Activated naive CD8-positive, alpha-beta T cell (primary cell): Measurements from ENCODE around the gene IP6K3.
A peak's percentile ranks its signal among the peaks of the same experiment; 100 is the strongest.

Experiments used
- H3K27ac Mint-ChIP-seq: one replicate; pipeline ENCODE4 v1.8.0; 2021; ENCODE audit warnings: mixed read lengths
- H3K27me3 Mint-ChIP-seq: one replicate; pipeline ENCODE4 v1.8.0; 2021; ENCODE audit warnings: mixed read lengths
- H3K36me3 Mint-ChIP-seq: one replicate; pipeline ENCODE4 v1.8.0; 2021; ENCODE audit warnings: mixed read lengths
- H3K4me1 Mint-ChIP-seq: one replicate; pipeline ENCODE4 v1.8.0; 2021; ENCODE audit warnings: low read depth, mixed read lengths
- H3K4me3 Mint-ChIP-seq: one replicate; pipeline ENCODE4 v1.8.0; 2021; ENCODE audit warnings: mild to moderate bottlenecking, mixed read lengths
- H3K9me3 Mint-ChIP-seq: one replicate; pipeline ENCODE4 v1.8.0; 2021; ENCODE audit warnings: low read depth, mixed read lengths

Gene IP6K3

GRCh38 chr6:33771146-33772081 is 24.7 kb upstream of the IP6K3 start:
- Mint-ChIP-seq H3K4me1 (peaks cover 10% of the 10 kb centered on the region), H3K9me3 (no peaks in the 10 kb centered on the region), H3K4me3 (no peak overlapping the region), H3K27ac (peak overlapping the region; percentile 66), H3K36me3 (peaks cover 5% of the 10 kb centered on the region), H3K27me3 (no peaks in the 10 kb centered on the region)

DNA sequence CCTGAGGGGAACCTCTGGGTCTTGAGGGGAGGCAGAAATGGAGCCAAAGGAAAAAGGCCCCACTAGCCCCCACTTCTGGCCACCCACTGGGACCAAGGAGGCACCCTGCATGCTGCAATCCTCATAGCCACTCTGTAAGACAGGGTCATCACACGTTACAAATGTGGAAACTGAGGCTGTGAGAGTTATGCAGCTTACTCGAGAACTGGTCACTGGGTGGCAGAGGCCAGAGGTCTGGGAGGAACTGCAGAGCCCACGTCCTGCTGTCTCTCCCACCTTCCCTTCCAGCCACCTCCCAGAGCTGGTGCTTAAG is 24.1 kb upstream of the IP6K3 start:
- peaks cover 10% of the 10 kb centered on the region for H3K4me1 Mint-ChIP-seq
- H3K9me3 Mint-ChIP-seq = no peaks in the 10 kb centered on the region
- no peaks in the 10 kb centered on the region for H3K27me3 Mint-ChIP-seq
- no peak overlapping the region for H3K27ac Mint-ChIP-seq
- no peak overlapping the region for H3K4me3 Mint-ChIP-seq
- peaks cover 2% of the 10 kb centered on the region for H3K36me3 Mint-ChIP-seq

GRCh38 chr6:33770124-33770832 is 23.6 kb upstream of the IP6K3 start:
- Mint-ChIP-seq H3K36me3 (peaks cover 2% of the 10 kb centered on the region), H3K4me1 (peaks cover 10% of the 10 kb centered on the region), H3K27me3 (no peaks in the 10 kb centered on the region), H3K27ac (no peak overlapping the region), H3K4me3 (no peak overlapping the region), H3K9me3 (no peaks in the 10 kb centered on the region)

DNA sequence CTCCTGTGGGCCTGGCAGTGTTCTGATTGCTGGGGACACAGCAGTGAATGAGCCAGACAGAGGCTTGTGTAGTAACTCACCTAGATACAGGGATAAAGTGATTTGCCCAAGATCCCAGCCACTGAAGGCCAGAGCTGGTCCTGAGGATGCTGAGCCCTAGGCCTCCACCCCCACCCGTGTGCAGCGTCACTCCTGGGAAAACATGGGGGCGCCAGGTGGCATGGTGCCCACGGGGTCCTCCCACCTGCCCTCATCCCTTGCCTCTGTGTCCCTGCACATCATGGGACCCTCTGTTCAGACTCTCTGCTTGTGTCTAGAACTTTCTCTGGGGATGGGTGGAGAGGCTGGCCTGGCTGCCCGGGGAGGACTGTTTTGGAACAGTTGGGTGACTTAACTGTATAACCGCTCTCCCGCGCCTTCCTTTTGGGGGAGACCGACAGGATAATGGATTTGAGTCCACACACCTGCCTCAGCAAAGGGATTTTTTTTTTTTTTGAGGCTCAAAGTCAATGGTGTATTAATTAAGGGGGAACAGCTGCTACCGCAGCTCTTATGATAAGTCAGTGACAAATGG is 22.6 kb upstream of the IP6K3 start:
- H3K4me1 Mint-ChIP-seq = peaks cover 10% of the 10 kb centered on the region
- H3K9me3 Mint-ChIP-seq = no peaks in the 10 kb centered on the region

DNA sequence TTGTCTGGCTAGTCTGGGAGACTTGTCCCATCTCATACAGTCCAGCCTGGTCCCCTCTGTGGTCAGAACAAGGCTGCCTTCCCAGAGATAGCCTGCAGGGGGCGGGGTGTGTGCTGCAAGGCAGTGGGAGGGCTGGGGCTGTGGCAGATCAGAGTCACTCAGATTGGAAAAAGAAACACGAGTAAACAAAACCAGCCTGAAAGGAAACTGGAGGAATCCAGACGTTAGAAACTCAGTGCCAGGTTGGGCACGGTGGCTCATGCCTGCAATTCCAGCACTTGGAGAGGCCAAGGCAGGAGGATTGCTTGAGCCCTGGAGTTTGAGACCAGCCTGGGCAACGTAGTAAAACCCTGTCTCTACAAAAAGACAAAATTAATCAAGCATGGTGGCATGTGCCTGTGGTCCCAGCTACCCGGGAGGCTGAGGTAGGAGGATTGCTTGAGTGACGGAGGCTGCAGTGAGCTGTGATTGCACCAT is 22.0 kb upstream of the IP6K3 start:
- no peak overlapping the region for H3K27ac Mint-ChIP-seq
- peaks cover 2% of the 10 kb centered on the region for H3K36me3 Mint-ChIP-seq
- no peak overlapping the region for H3K4me3 Mint-ChIP-seq
- peaks cover 10% of the 10 kb centered on the region for H3K4me1 Mint-ChIP-seq
- H3K9me3 Mint-ChIP-seq = no peaks in the 10 kb centered on the region
- no peaks in the 10 kb centered on the region for H3K27me3 Mint-ChIP-seq

More for the DNA sequence above, 22.6 kb upstream of the IP6K3 start:
- Mint-ChIP-seq H3K36me3 (peaks cover 2% of the 10 kb centered on the region), H3K4me3 (no peak overlapping the region), H3K27me3 (no peaks in the 10 kb centered on the region), H3K27ac (no peak overlapping the region)

DNA sequence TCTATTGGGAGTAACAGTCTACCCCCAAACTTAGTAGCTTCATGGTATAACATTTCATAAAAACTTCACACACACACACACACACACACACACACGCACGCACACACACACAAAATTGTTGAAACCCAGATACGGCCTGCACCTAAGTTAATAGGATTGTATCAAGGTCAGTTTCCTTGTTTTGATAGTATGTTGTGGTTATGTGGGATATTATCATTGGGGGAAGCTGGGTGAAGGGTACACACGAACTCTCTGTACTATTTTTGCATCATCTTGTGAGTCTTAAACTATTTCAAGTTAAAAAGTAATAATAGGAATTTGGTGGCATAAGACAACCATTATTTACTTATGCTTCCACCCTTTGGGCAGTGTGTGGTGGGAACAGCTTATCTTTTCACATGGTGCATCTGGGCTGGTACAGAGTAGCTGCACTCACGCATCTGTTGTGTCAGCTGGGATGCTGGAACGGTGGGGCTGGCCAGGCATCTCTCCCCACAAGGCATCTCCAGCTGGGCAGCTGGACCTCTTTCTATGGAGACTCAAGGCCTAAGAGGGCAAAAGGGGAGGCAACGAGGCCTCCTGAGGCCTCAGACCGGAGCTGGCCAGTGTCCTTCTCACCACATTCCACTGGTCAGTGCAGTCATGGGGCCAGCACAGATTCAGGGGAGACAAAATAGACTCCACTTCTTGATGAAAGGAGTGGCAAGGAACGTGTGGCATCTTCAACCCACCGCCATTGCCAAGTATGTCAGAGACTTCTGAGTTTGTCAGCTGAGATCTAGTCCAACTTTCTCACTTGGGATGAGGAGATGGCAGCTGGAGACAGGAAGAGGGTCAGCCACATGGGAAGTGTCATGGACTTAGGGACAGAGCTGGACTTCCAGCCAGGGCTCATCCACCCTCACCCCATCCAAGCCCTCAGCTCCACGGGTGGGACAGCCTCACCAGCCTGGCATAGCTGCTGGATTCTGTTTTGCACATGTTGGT is 20.5 kb upstream of the IP6K3 start:
- no peak overlapping the region for H3K4me3 Mint-ChIP-seq
- H3K27me3 Mint-ChIP-seq = no peaks in the 10 kb centered on the region
- no peaks in the 10 kb centered on the region for H3K36me3 Mint-ChIP-seq
- no peak overlapping the region for H3K27ac Mint-ChIP-seq
- H3K9me3 Mint-ChIP-seq = no peaks in the 10 kb centered on the region
- H3K4me1 Mint-ChIP-seq = peaks cover 8% of the 10 kb centered on the region

DNA sequence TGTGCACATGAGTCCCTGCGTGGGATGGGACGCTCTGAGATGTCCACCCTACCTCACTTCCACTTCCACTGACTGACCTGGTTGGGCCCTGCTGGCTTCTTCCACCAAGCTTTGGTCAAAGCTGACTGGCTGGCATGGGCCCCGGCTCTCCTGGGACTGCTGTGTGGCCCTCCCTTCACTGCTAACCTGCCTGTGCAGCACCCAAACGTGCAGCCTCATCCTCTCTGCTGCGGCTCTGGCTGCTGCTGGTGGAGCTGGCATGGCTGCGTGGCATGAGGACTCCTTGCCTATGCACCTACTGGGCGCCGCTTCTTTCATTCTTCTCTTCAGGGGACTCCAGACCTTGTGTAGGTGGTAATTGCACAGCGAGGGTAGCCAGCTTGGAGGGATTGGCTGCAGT is 18.7 kb upstream of the IP6K3 start:
- no peaks in the 10 kb centered on the region for H3K9me3 Mint-ChIP-seq
- no peak overlapping the region for H3K27ac Mint-ChIP-seq
- H3K36me3 Mint-ChIP-seq = no peaks in the 10 kb centered on the region
- no peak overlapping the region for H3K4me3 Mint-ChIP-seq
- peaks cover 5% of the 10 kb centered on the region for H3K4me1 Mint-ChIP-seq
- no peaks in the 10 kb centered on the region for H3K27me3 Mint-ChIP-seq

DNA sequence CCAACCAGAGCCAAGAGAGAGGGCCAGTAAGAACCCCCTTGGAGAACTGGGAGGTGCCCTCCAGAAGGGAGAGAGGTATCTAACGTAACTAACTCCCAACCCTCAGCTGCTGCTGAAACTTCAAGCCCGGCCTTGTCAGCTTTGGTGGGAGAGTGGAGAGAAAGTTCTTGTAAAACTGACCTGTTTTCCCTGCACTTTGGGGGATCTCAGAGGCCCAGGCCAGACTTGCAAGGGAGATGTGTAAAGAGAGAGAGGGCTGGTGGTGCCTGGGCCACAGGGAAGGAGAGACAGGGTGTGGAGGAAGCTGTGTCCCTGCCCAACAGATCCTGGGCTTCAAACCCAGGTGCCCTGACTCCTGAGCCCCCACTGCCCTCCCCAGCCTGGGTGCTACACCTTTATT is 17.3 kb upstream of the IP6K3 start:
- no peaks in the 10 kb centered on the region for H3K9me3 Mint-ChIP-seq
- peaks cover 5% of the 10 kb centered on the region for H3K4me1 Mint-ChIP-seq
- H3K36me3 Mint-ChIP-seq = no peaks in the 10 kb centered on the region
- no peak overlapping the region for H3K4me3 Mint-ChIP-seq
- H3K27ac Mint-ChIP-seq = no peak overlapping the region
- no peaks in the 10 kb centered on the region for H3K27me3 Mint-ChIP-seq

- Mint-ChIP-seq H3K27ac (no peak overlapping the region), H3K27me3 (no peaks in the 10 kb centered on the region), H3K4me3 (no peak overlapping the region), H3K4me1 (peaks cover 5% of the 10 kb centered on the region), H3K9me3 (no peaks in the 10 kb centered on the region), H3K36me3 (no peaks in the 10 kb centered on the region)
These were observed 16.8 kb upstream of the IP6K3 start for GRCh38 chr6:33763483-33763882.

DNA sequence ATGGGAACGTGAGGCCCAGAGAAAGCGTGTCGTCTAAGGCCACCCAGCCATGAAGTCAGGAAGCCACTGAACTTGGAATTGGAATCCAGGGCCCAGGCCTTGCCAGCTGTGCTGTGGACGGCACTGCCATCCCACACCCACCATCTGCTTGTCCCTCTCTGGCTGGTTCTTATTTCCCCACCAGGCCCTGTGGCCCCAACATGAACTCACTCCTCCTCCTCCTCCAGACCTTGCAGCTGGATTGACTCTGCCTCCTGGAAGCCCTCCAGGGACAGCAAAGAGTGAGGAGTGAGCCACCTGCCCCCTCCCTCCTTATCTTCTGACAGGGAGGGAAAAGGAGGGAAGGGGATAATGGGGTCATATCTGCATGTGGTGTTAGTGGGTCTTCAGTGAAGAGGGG is 16.0 kb upstream of the IP6K3 start:
- H3K36me3 Mint-ChIP-seq = no peaks in the 10 kb centered on the region
- H3K4me3 Mint-ChIP-seq = no peak overlapping the region
- no peak overlapping the region for H3K27ac Mint-ChIP-seq
- no peaks in the 10 kb centered on the region for H3K27me3 Mint-ChIP-seq
- no peaks in the 10 kb centered on the region for H3K9me3 Mint-ChIP-seq
- peaks cover 4% of the 10 kb centered on the region for H3K4me1 Mint-ChIP-seq

DNA sequence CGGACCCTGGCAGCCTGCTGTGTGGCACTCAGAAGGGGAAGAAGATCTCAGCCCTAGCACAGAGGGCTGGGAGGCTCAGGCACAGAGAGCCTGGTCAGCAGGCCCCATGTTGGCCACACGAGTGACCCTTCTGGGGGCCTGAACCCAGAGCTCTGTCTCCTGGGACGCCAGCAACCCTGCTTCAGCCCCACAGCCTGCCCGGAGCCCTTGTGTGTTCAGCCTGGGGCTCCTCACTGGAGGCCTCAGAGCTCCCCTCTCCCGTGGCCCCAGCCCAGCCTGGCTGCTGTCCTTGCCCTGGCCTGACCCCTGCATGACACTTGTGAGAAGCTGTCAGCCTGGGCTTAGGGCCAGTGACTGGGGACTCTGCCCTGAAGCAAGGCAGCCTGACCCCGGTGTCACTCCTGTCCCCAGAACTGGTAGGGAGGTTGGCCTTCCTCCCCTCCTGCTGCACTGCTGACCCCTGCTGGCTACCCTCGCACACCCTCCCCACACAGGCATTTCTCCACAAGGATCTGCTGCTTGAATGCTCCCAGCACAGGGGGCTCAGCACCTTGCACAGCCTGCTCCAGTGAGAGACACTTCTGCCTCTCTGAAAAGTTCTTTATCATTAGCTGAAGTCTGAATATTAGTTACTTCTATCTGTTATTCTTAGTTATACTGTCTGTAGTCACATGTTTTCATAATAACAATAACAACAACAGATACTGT is 15.4 kb upstream of the IP6K3 start:
- Mint-ChIP-seq H3K36me3 (no peaks in the 10 kb centered on the region), H3K9me3 (no peaks in the 10 kb centered on the region), H3K27ac (no peak overlapping the region), H3K27me3 (no peaks in the 10 kb centered on the region), H3K4me1 (peaks cover 4% of the 10 kb centered on the region), H3K4me3 (no peak overlapping the region)

- H3K4me1 Mint-ChIP-seq = peaks cover 4% of the 10 kb centered on the region
- H3K27me3 Mint-ChIP-seq = no peaks in the 10 kb centered on the region
- H3K27ac Mint-ChIP-seq = no peak overlapping the region
- no peaks in the 10 kb centered on the region for H3K36me3 Mint-ChIP-seq
- H3K9me3 Mint-ChIP-seq = no peaks in the 10 kb centered on the region
- no peak overlapping the region for H3K4me3 Mint-ChIP-seq
These were observed 14.8 kb upstream of the IP6K3 start for GRCh38 chr6:33761581-33761921.

- no peaks in the 10 kb centered on the region for H3K36me3 Mint-ChIP-seq
- H3K4me1 Mint-ChIP-seq = peaks cover 4% of the 10 kb centered on the region
- H3K9me3 Mint-ChIP-seq = no peaks in the 10 kb centered on the region
- H3K27me3 Mint-ChIP-seq = no peaks in the 10 kb centered on the region
- no peak overlapping the region for H3K27ac Mint-ChIP-seq
- H3K4me3 Mint-ChIP-seq = no peak overlapping the region
These were observed 13.4 kb upstream of the IP6K3 start for GRCh38 chr6:33759887-33760629.
